Activated naive CD4-positive, alpha-beta T cell treated with anti-CD3 and anti-CD28 coated beads for 36 hours (primary cell): ENCODE results near the gene FAM3D. TPM values are rescaled to one million over a fixed set of nuclear protein-coding genes. Genes with fewer than 3 reads are reported as not detected.

Experiments used
- CTCF ChIA-PET: fragments of 350-600 bp; sonication (Branson Sonifier 250); formaldehyde crosslinking; loops from one replicate; lab custom pipeline; 2021; ENCODE audit warnings: antibody characterized with exemption; lab: Charles Lee
- DNase-seq: peaks from one replicate; pipeline ENCODE4 v3.0.0-alpha.2; 2020
- H3K27ac Mint-ChIP-seq: one replicate; pipeline ENCODE4 v1.8.0; 2021; ENCODE audit warnings: mild to moderate bottlenecking, mixed read lengths
- H3K27me3 Mint-ChIP-seq: one replicate; pipeline ENCODE4 v1.8.0; 2021; ENCODE audit warnings: low read depth, mixed read lengths
- H3K36me3 Mint-ChIP-seq: one replicate; pipeline ENCODE4 v1.8.0; 2021; ENCODE audit warnings: low read depth, mixed read lengths
- H3K4me1 Mint-ChIP-seq: one replicate; pipeline ENCODE4 v1.8.0; 2021; ENCODE audit warnings: low read depth, mixed read lengths
- H3K4me3 Mint-ChIP-seq: one replicate; pipeline ENCODE4 v1.8.0; 2021; ENCODE audit warnings: mild to moderate bottlenecking, moderate library complexity, mixed read lengths
- H3K9me3 Mint-ChIP-seq: one replicate; pipeline ENCODE4 v1.8.0; 2021; ENCODE audit warnings: mixed read lengths
- intact Hi-C: fragments of 100-400 bp; cut with micrococcal nuclease; formaldehyde crosslinking; loops from one replicate; pipeline ENCODE4 v1.15.1; 2023
- total RNA-seq, 2 experiments: library from RNA; stranded (reverse); gene quantifications; one replicate each; pipeline ENCODE4 v1.2.3, GENCODE V29; 2021

FAM3D gene
- total RNA-seq, 2 experiments from 2014 or later = not detected

DNA sequence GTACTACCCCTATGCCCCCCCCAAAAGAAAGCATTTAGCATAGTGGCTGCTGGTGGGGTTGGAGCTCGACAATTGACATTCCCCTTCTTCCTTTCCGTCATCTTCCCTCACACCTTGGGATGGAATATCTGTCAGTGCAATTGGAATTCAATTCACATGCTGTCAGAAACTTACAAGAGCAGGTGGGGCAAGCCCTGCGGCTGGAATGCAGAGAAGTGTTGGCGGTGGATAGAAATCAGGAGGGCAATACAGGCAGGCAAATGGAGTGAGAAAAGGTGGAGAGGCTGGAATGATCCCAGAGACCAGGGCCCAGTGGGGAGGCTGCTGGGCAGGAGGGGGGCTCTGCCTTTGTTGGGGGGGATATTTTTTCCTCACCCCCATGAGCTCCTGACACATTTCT lies 44.1 kb downstream of the FAM3D start:
- H3K27me3 Mint-ChIP-seq = no peaks in the 10 kb centered on the region
- no peaks in the 10 kb centered on the region for H3K36me3 Mint-ChIP-seq

GRCh38 chr3:58621086-58621830 lies 45.3 kb downstream of the FAM3D start:
- intact Hi-C loops = no loop called here
- DNase-seq = no peak
- H3K4me3 Mint-ChIP-seq = no peak overlapping the region
- H3K9me3 Mint-ChIP-seq = no peaks in the 10 kb centered on the region
- no peak overlapping the region for H3K27ac Mint-ChIP-seq
- H3K27me3 Mint-ChIP-seq = no peaks in the 10 kb centered on the region
- H3K36me3 Mint-ChIP-seq = no peaks in the 10 kb centered on the region
- CTCF ChIA-PET = interaction anchor here (0.6 to 2.6 kb wide), 5 partner anchors 9 to 97 kb away, joined by 3 to 16 read pairs (median 4); no protein-coding TSS in a partner anchor
- no peaks in the 10 kb centered on the region for H3K4me1 Mint-ChIP-seq

More for the DNA sequence above, 44.1 kb downstream of the FAM3D start:
- intact Hi-C loops = no loop called here
- H3K9me3 Mint-ChIP-seq = no peaks in the 10 kb centered on the region
- no peak for DNase-seq
- no peak overlapping the region for H3K27ac Mint-ChIP-seq
- CTCF ChIA-PET = interaction anchor here (1.5 to 2.5 kb wide), 2 partner anchors 10 to 53 kb away, joined by 4 to 8 read pairs; no protein-coding TSS in a partner anchor
- no peaks in the 10 kb centered on the region for H3K4me1 Mint-ChIP-seq
- H3K4me3 Mint-ChIP-seq = no peak overlapping the region

GRCh38 chr3:58620421-58620820 lies 46.2 kb downstream of the FAM3D start:
- no peak overlapping the region for H3K4me3 Mint-ChIP-seq
- no peak overlapping the region for H3K27ac Mint-ChIP-seq
- no peaks in the 10 kb centered on the region for H3K36me3 Mint-ChIP-seq
- H3K9me3 Mint-ChIP-seq = no peaks in the 10 kb centered on the region
- CTCF ChIA-PET = interaction anchor here (2.6 kb wide), 1 partner anchor 10 kb away, joined by 16 read pairs; no protein-coding TSS in a partner anchor
- no peaks in the 10 kb centered on the region for H3K4me1 Mint-ChIP-seq
- intact Hi-C loops = no loop called here
- DNase-seq = no peak
- H3K27me3 Mint-ChIP-seq = no peaks in the 10 kb centered on the region

- DNase-seq = no peak
- Mint-ChIP-seq H3K4me3 (no peak overlapping the region), H3K4me1 (no peaks in the 10 kb centered on the region), H3K27ac (no peak overlapping the region), H3K27me3 (no peaks in the 10 kb centered on the region), H3K36me3 (no peaks in the 10 kb centered on the region), H3K9me3 (no peaks in the 10 kb centered on the region)
- intact Hi-C loops = no loop called here
- CTCF ChIA-PET = interaction anchor here (0.5 to 3.2 kb wide), 3 partner anchors 46 to 850 kb away, joined by 3 to 17 read pairs (median 3); no protein-coding TSS in a partner anchor
Measured at GRCh38 chr3:58617338-58617761, 49.2 kb downstream of the FAM3D start.

DNA sequence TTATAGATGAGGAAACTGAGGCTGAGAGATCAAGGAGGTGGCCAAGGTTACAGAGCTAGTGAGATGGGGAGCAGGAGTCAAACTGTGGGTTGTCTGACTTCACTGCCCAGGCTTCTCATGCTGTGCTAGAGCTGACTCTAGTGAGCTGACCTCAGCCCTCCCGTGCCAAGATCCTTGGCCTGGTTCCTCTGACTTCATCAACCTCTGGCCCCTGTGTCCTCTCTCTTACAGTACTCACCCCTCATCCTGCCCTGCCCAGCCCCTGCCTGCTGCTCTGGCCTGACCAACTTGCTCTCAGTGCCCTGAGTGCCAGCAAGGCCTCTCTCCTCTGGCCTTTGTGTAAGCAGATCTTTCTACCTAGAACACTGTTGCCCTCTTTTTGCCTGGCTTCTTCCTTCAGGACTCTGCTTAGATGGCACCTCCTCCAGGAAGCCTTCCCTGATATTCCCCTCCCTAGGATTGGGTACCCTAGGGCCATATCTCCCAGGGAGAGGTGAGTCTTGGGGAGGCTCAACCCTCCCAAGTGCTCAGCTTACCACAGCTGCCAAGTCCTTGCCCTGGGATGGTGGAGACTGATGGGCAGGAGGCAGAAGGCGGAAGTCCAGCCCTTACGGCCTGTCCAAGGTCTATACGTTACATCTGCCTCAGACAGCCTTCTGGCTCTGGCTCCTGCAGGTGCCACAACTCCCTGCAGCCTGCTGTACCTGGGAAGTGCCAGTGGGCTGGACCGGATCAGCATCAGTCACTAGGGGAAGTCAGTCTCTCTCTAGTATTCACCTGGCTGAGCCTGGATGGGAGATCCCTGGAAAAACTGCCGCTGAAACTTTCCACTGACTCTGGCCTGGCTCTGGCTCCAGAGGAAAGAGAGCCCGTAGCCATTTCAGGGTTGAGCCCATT lies 53.1 kb downstream of the FAM3D start:
- CTCF ChIA-PET = interaction anchor here (0.6 kb wide), 1 partner anchor 412 kb away, joined by 4 read pairs; no protein-coding TSS in a partner anchor
- Mint-ChIP-seq H3K27ac (no peak overlapping the region), H3K4me1 (no peaks in the 10 kb centered on the region), H3K4me3 (no peak overlapping the region), H3K9me3 (no peaks in the 10 kb centered on the region), H3K27me3 (no peaks in the 10 kb centered on the region), H3K36me3 (no peaks in the 10 kb centered on the region)
- no peak for DNase-seq
- intact Hi-C loops = no loop called here

DNA sequence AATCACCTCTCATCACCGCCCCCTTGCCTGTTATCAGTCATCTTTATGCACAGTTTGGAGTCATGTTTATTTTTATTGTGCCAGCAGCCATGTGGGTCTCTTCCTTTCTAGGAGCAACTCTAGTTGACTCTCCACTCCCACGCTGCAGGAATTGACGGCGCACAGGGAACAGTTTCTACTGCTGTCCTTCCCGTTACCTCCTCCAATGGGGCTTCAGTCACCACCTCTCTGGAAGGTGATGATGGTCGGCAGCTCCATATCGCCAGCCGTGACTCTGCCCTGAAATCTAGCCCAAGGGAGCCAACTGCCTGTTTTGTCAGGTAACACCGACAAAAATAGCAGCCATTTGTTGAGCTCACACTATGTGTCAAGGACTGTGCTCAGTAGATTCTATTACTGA lies 53.7 kb downstream of the FAM3D start:
- no peak for DNase-seq
- Mint-ChIP-seq H3K27ac (no peak overlapping the region), H3K27me3 (no peaks in the 10 kb centered on the region), H3K4me3 (no peak overlapping the region), H3K4me1 (no peaks in the 10 kb centered on the region), H3K36me3 (no peaks in the 10 kb centered on the region), H3K9me3 (no peaks in the 10 kb centered on the region)
- CTCF ChIA-PET = interaction anchor here (0.6 kb wide), 1 partner anchor 411 kb away, joined by 4 read pairs; no protein-coding TSS in a partner anchor
- intact Hi-C loops = no loop called here

DNA sequence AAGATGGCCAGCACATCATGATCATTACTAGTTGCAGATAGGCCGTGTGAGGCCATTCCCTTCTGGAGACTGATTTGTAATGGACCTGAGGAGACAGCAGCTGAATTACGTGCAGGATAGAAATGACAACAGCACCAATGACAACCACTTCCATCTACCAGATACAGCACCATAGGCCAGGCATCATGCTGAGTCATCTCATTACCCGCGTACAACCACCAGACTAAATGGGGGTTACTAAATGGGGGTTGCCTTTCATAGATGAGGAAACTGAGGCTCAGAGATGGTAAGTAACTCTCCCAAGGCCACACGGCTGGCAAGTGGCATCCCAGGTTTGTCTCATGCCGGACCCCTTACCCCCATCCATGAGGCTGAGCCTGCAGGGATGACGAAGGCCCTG lies 56.6 kb downstream of the FAM3D start:
- no peaks in the 10 kb centered on the region for H3K36me3 Mint-ChIP-seq
- H3K9me3 Mint-ChIP-seq = no peaks in the 10 kb centered on the region
- no peak overlapping the region for H3K4me3 Mint-ChIP-seq
- CTCF ChIA-PET = no interaction called here
- H3K27me3 Mint-ChIP-seq = peaks cover 4% of the 10 kb centered on the region
- DNase-seq = peak; percentile 8
- intact Hi-C loops = no loop called here
- H3K4me1 Mint-ChIP-seq = no peaks in the 10 kb centered on the region
- no peak overlapping the region for H3K27ac Mint-ChIP-seq

DNA sequence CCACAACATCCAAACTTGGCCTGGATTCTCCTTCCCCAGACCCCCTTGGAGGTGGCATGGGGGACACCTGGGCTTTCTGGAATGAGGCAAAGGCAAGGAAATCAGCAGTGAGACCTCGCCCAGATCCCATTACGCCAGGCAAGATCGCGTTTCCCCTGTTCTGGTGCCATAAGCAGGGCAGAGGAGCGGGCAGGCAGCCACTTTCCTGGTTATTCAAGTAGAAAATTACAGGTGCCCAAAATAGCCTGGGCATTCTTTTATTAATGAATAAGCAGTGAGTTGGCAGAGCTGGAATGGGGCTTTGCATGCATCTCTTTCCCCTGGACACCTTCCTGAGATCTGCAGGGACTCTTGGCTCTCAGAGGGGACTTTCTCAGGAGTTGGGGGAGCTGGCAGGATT lies 57.9 kb downstream of the FAM3D start:
- Mint-ChIP-seq H3K27ac (no peak overlapping the region), H3K36me3 (no peaks in the 10 kb centered on the region), H3K4me3 (no peak overlapping the region), H3K27me3 (peaks cover 6% of the 10 kb centered on the region), H3K9me3 (no peaks in the 10 kb centered on the region), H3K4me1 (no peaks in the 10 kb centered on the region)
- CTCF ChIA-PET = no interaction called here
- intact Hi-C loops = no loop called here
- DNase-seq = no peak

GRCh38 chr3:58607816-58608215 lies 58.8 kb downstream of the FAM3D start:
- CTCF ChIA-PET = interaction anchor here (2.6 kb wide), 1 partner anchor 23 kb away, joined by 15 read pairs; no protein-coding TSS in a partner anchor
- intact Hi-C loops = no loop called here
- Mint-ChIP-seq H3K4me1 (no peaks in the 10 kb centered on the region), H3K27me3 (peaks cover 6% of the 10 kb centered on the region), H3K4me3 (no peak overlapping the region), H3K36me3 (no peaks in the 10 kb centered on the region), H3K9me3 (no peaks in the 10 kb centered on the region), H3K27ac (no peak overlapping the region)
- no peak for DNase-seq

DNA sequence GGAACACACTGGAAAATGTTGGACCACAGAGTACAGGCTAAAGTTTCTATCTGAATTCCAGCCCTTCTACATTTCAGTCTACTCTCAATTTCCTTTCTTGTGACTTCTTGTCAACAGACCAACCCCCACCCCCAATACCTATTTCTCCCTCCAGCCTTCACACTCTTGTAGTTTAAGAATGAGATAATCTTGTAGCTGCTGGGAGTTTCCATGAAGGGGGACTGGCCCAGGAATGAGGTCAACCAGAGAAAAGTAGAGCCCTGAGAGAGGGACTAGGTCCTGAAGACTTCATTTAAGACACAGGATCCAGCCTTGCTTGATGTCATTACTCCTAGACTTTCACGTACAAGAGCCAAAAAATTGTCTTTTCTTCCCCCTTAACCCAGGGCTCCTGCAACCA lies 59.9 kb downstream of the FAM3D start:
- DNase-seq = no peak
- Mint-ChIP-seq H3K27ac (no peak overlapping the region), H3K36me3 (no peaks in the 10 kb centered on the region), H3K27me3 (peaks cover 6% of the 10 kb centered on the region), H3K9me3 (no peaks in the 10 kb centered on the region), H3K4me1 (no peaks in the 10 kb centered on the region), H3K4me3 (no peak overlapping the region)
- intact Hi-C loops = no loop called here
- CTCF ChIA-PET = interaction anchor here (2.6 kb wide), 1 partner anchor 24 kb away, joined by 15 read pairs; no protein-coding TSS in a partner anchor

DNA sequence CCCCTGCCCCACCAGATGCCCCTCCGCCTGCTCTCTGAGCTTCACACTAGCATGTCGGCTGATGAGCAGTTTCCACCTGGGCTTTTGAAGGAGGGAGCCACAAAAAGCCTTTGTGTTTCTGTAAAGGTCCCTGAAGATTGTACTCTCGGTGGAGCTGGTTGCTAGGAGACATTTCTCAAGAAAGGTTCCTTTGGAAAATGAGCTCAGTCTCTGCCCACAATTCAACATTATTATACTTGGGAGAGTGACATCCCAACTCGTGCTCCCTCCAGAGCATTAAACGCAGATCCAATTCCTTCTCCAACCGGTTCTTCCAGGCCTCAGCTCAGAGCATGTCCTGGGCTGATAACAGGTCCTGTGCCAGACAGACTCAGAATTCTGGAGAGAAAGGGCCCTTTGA lies 62.5 kb downstream of the FAM3D start:
- no peaks in the 10 kb centered on the region for H3K36me3 Mint-ChIP-seq
- no peak overlapping the region for H3K4me3 Mint-ChIP-seq
- H3K9me3 Mint-ChIP-seq = no peaks in the 10 kb centered on the region
- H3K4me1 Mint-ChIP-seq = no peaks in the 10 kb centered on the region
- peaks cover 6% of the 10 kb centered on the region for H3K27me3 Mint-ChIP-seq
- no peak for DNase-seq
- CTCF ChIA-PET = interaction anchor here (1.3 kb wide), 1 partner anchor 26 kb away, joined by 5 read pairs; no protein-coding TSS in a partner anchor
- no peak overlapping the region for H3K27ac Mint-ChIP-seq
- intact Hi-C loops = no loop called here

GRCh38 chr3:58603606-58604005 lies 63.0 kb downstream of the FAM3D start:
- intact Hi-C loops = no loop called here
- H3K9me3 Mint-ChIP-seq = no peaks in the 10 kb centered on the region
- no peak for DNase-seq
- CTCF ChIA-PET = interaction anchor here (1.3 kb wide), 1 partner anchor 26 kb away, joined by 5 read pairs; no protein-coding TSS in a partner anchor
- H3K36me3 Mint-ChIP-seq = no peaks in the 10 kb centered on the region
- peaks cover 6% of the 10 kb centered on the region for H3K27me3 Mint-ChIP-seq
- no peaks in the 10 kb centered on the region for H3K4me1 Mint-ChIP-seq
- H3K4me3 Mint-ChIP-seq = no peak overlapping the region
- H3K27ac Mint-ChIP-seq = no peak overlapping the region
